ENCODE results near the gene NCOA1. TPM values are rescaled to one million over a fixed set of nuclear protein-coding genes. Genes with fewer than 3 reads are reported as not detected.

The NCOA1 gene
- total and polyA plus RNA-seq, 2 of the 4 experiments (the other 2 are of a cell fraction) = 6.7 to 11.3 TPM

- Histone ChIP-seq H3K18ac (ENCODE audit: low read depth, low read length) (no peak overlapping the region), H2AFZ (replicated peaks; ENCODE audit: low read length, poor library complexity) (no peak overlapping the region), H2AK9ac (replicated peaks; ENCODE audit: low read depth, low read length, poor library complexity) (no peak overlapping the region), H2AK5ac (ENCODE audit: low read depth, low read length) (no peak overlapping the region), H2BK20ac (ENCODE audit: low read depth, low read length) (no peak overlapping the region), H3K9me3 (ENCODE audit: control insufficient read depth, insufficient read depth, low read length) (no peaks in the 10 kb centered on the region), H4K8ac (ENCODE audit: low read depth in 2 of 2, low read length in 2 of 2) (no peak overlapping the region), H3K9me1 (ENCODE audit: insufficient read depth, low read length) (no peaks in the 10 kb centered on the region), H3K4me3 (ENCODE audit: insufficient read depth, low read depth, low read length) (no peak overlapping the region), H3K4me2 (ENCODE audit: low read depth, low read length) (no peak overlapping the region), H3K14ac (replicated peaks; ENCODE audit: low read depth, low read length) (no peak overlapping the region), H3K36me3 (ENCODE audit: control insufficient read depth, insufficient read depth, low read length) (peaks cover 1% of the 10 kb centered on the region; the same call in 1 of the 2 replicates), H2BK5ac (ENCODE audit: low read depth, low read length, poor library complexity, severe bottlenecking) (no peak overlapping the region), H3K56ac (ENCODE audit: extremely low read depth, insufficient read depth, low read length) (no peak overlapping the region; the same call in 1 of the 2 replicates), H3K79me1 (ENCODE audit: low read depth in 1 of 2, low read length in 2 of 2) (no peaks in the 10 kb centered on the region), H2BK120ac (ENCODE audit: low read depth, low read length) (no peak overlapping the region), H3K23ac (ENCODE audit: low read depth, low read length) (no peak overlapping the region), H2BK15ac (ENCODE audit: low read depth, low read length) (no peak overlapping the region), H4K5ac (ENCODE audit: low read depth, low read length) (no peak overlapping the region), H3K9ac (ENCODE audit: low read depth, low read length) (no peak overlapping the region), H4K20me1 (ENCODE audit: insufficient read depth, low read length) (no peaks in the 10 kb centered on the region), H4K91ac (ENCODE audit: insufficient read depth, low read depth, low read length) (no peak overlapping the region), H3K27me3 (ENCODE audit: control insufficient read depth, insufficient read depth, low read length) (no peaks in the 10 kb centered on the region), H3K4me1 (ENCODE audit: control insufficient read depth, insufficient read depth, low read length) (no peaks in the 10 kb centered on the region), H3K4ac (ENCODE audit: low read depth, low read length) (no peak overlapping the region), H3K27ac (ENCODE audit: insufficient read depth, low read length) (no peak overlapping the region)
- ChIA-PET CTCF (no interaction called here), POLR2A (ENCODE audit: unreplicated experiment) (no interaction called here)
- in situ Hi-C loops (cut with MboI; ENCODE audit: low sequenced_read_pairs) = no loop called here
- ATAC-seq (ENCODE audit: low read depth) (no peak), DNase-seq (no peak)
- TF ChIP-seq CEBPB (IDR thresholded peaks at IDR 0.05; ENCODE audit: low read depth, low read length) (no peak), SMC3 (IDR thresholded peaks at IDR 0.05; ENCODE audit: low read depth, low read length) (no peak), USF2 (IDR thresholded peaks at IDR 0.05; ENCODE audit: low read depth, low read length) (no peak), FOS (IDR thresholded peaks at IDR 0.05; ENCODE audit: low read depth, low read length) (no peak), RCOR1 (IDR thresholded peaks at IDR 0.05; ENCODE audit: insufficient replicate concordance, low read length) (no peak), POLR2A (IDR thresholded peaks at IDR 0.05; ENCODE audit: low read depth, low read length) (no peak), BHLHE40 (IDR thresholded peaks at IDR 0.05; ENCODE audit: low read depth, low read length) (no peak), NFE2L2 (IDR thresholded peaks at IDR 0.05; ENCODE audit: low read depth, low read length) (no peak), RFX5 (IDR thresholded peaks at IDR 0.05; ENCODE audit: low read depth, low read length) (no peak)
- no TSS peak for BruUV-seq (replicated peaks)
- no CpG with 5 or more reads among the region's 4 CpGs for WGBS, 2 experiments (ENCODE audit: extremely low coverage in 2 of 2, insufficient read length in 1 of 2)
- dilution Hi-C loops (cut with HindIII; ENCODE audit: low sequenced_read_pairs, unreplicated experiment) = no loop called here
- intact Hi-C loops (cut with micrococcal nuclease) = no loop called here
Measured at GRCh38 chr2:24690524-24690923, 199.5 kb downstream of the NCOA1 start.

Data from IMR-90 (cell line).